K562 (cell line): ENCODE measurements around the gene LRP2. TPM values are rescaled to one million over a fixed set of nuclear protein-coding genes. Genes with fewer than 3 reads are reported as not detected.

Experiments used
- ATAC-seq: fragments of 200-7000 bp; cut with Tn5 transposase; 3 replicates; pipeline ENCODE4 v1.9.1; 2020; ENCODE audit warnings: moderate library complexity
- BruUV-seq: library from RNA; stranded (reverse); fragments of 400-500 nt; replicated peaks from 2 replicates; lab custom pipeline; 2021; lab: Mats Ljungman, UMichigan
- CTCF ChIA-PET: fragments of 300-600 bp; formaldehyde crosslinking; extraction: SDS; loops from one replicate; lab custom pipeline; 2021; ENCODE audit warnings: low intra/inter-chr PET ratio; lab: Yijun Ruan, JAX
- POLR2A ChIA-PET: fragments of 300-600, 350-650 bp; sonication (Branson Sonifier 250); formaldehyde crosslinking; extraction: SDS; loops from one replicate; lab custom pipeline; 2021; ENCODE audit warnings: antibody characterized with exemption, inconsistent platforms; lab: Yijun Ruan, JAX
- DNase-seq, 4 experiments: peaks; one replicate each; pipeline versions ENCODE4 v3.0.0 to v3.0.0-alpha.2; 2011 to 2018; ENCODE audit warnings: low spot score in 3 of 4, mixed read lengths in 3 of 4; ENCODE audit errors: extremely low read depth in 1 of 4
- FAIRE-seq: peaks from 2 replicates; lab custom pipeline; 2011; peaks lifted over from hg19 to GRCh38; lab: Jason Lieb, UNC
- H2AFZ ChIP-seq: 2 replicates; pipeline ENCODE4 v1.6.0; 2011; ENCODE audit warnings: low read depth, low read length, control low read depth, inconsistent platforms
- H3K27ac ChIP-seq: fragments of 200-600 bp; 3 replicates; pipeline ENCODE4 v1.8.0; 2011; ENCODE audit warnings: low read depth, mild to moderate bottlenecking, control low read depth, inconsistent platforms, low read length, moderate library complexity, mixed read lengths; ENCODE audit errors: extremely low read depth
- H3K27me3 ChIP-seq, 2 experiments: fragments of 300-600 bp in 1 of 2; 2 replicates in 1 of 2; 3 replicates in 1 of 2; pipeline versions ENCODE4 v1.6.0 to v1.8.0; 2011; ENCODE audit warnings: inconsistent platforms in 2 of 2, low read length in 2 of 2, mild to moderate bottlenecking in 1 of 2, mixed read lengths in 1 of 2, moderate library complexity in 1 of 2; ENCODE audit not compliant: control insufficient read depth in 2 of 2, insufficient read depth in 2 of 2
- H3K36me3 ChIP-seq: fragments of 300-600 bp; 3 replicates; pipeline ENCODE4 v1.8.0; 2011; ENCODE audit warnings: mild to moderate bottlenecking, low read length, inconsistent platforms; ENCODE audit not compliant: control insufficient read depth, insufficient read depth
- H3K4me1 ChIP-seq, 2 experiments: fragments of 200-600 bp in 1 of 2; replicated peaks in 1 of 2; 2 replicates in 1 of 2; 3 replicates in 1 of 2; pipeline versions ENCODE4 v1.5.1 to v1.8.0; 2011; ENCODE audit warnings: inconsistent platforms in 2 of 2, low read length in 2 of 2, mild to moderate bottlenecking in 1 of 2, mixed read lengths in 1 of 2, moderate library complexity in 1 of 2; ENCODE audit not compliant: control insufficient read depth in 2 of 2, insufficient read depth in 2 of 2
- H3K4me2 ChIP-seq: 2 replicates; pipeline ENCODE4 v1.6.1; 2011; ENCODE audit warnings: low read length, control low read depth, inconsistent platforms, mixed read lengths; ENCODE audit not compliant: insufficient read depth
- H3K4me3 ChIP-seq: fragments of 200-600 bp; sonication (generic), shearing (Covaris generic); 2 replicates; pipeline ENCODE4 v1.5.1; 2016; ENCODE audit warnings: control low read depth, inconsistent platforms
- H3K79me2 ChIP-seq: fragments of 200-600 bp; 3 replicates; pipeline ENCODE4 v1.8.0; 2011; ENCODE audit warnings: low read length, inconsistent platforms; ENCODE audit not compliant: control insufficient read depth, insufficient read depth
- H3K9ac ChIP-seq, 2 experiments: 2 replicates each; pipeline versions ENCODE4 v1.6.0 to v1.6.1; 2011; ENCODE audit warnings: low read depth in 2 of 2, low read length in 2 of 2, control low read depth in 1 of 2, inconsistent platforms in 1 of 2, mild to moderate bottlenecking in 1 of 2, mixed read lengths in 1 of 2; ENCODE audit not compliant: insufficient read depth in 1 of 2
- H3K9me1 ChIP-seq: one replicate; pipeline ENCODE4 v1.6.0; 2011; ENCODE audit warnings: inconsistent platforms, mild to moderate bottlenecking, low read length, moderate library complexity; ENCODE audit not compliant: control insufficient read depth, insufficient read depth
- H3K9me3 ChIP-seq: replicated peaks from 2 replicates; pipeline ENCODE4 v1.5.1; 2011; ENCODE audit warnings: low read depth, low read length, inconsistent platforms; ENCODE audit not compliant: control insufficient read depth, insufficient read depth
- H4K20me1 ChIP-seq: replicated peaks from 2 replicates; pipeline ENCODE4 v1.6.1; 2011; ENCODE audit warnings: low read length, inconsistent platforms, mixed read lengths; ENCODE audit not compliant: control insufficient read depth, insufficient read depth
- HMBOX1 ChIP-seq: sonication (generic); IDR thresholded peaks from 2 replicates; pipeline ENCODE4 v1.6.1; 2016
- RERE ChIP-seq: sonication (generic); formaldehyde crosslinking; IDR thresholded peaks from 2 replicates; pipeline ENCODE4 v1.8.0; 2023; ENCODE audit warnings: missing genetic modification reagents, mild to moderate bottlenecking, borderline replicate concordance
- ZFP1 ChIP-seq: fragments of 450-650 bp; formaldehyde crosslinking; IDR thresholded peaks from 2 replicates; pipeline ENCODE4 v1.4.0; 2020; ENCODE audit warnings: mild to moderate bottlenecking, mixed read lengths
- ZNF175 ChIP-seq: fragments of 200-800 bp; sonication (Bioruptor generic); IDR thresholded peaks from 2 replicates; pipeline ENCODE4 v1.6.1; 2016; ENCODE audit warnings: low read depth, mild to moderate bottlenecking, missing genetic modification characterization, missing compliant biosample characterization
- WGBS: fragments of 100-300 bp; shearing (Covaris generic); methylation state at CpG from one replicate; pipeline ENCODE4 v1.1.6; 2016; ENCODE audit warnings: low coverage, mixed read lengths; ENCODE audit not compliant: insufficient coverage; ENCODE audit errors: missing lambda C conversion rate; 5-methylcytosine and 5-hydroxymethylcytosine counted together
- in situ Hi-C: fragments of 300-500 bp; cut with MboI; formaldehyde crosslinking; loops from 4 replicates; pipeline ENCODE4 v1.15.0; 2018; ENCODE audit warnings: inconsistent platforms, mixed read lengths
- intact Hi-C: fragments of 100-400 bp; cut with micrococcal nuclease; formaldehyde crosslinking; loops from 2 replicates; pipeline ENCODE4 v1.14.2; 2022
- polyA plus RNA-seq, 8 experiments: library from polyadenylated mRNA; depleted of rRNA in 4 of 8; stranded (reverse) in 5 of 8; unstranded in 3 of 8; fragments of >200 nt; fragmentation: Nextera tagmentation in 2 of 8; fragmentation: Illumina TruSeq in 1 of 8; extraction: Ambion mirVana in 2 of 8; extraction: Trizol in 1 of 8; gene quantifications; 2 replicates each; pipeline versions ENCODE4 v1.2.1 to v1.2.3, GENCODE V29; 2011 to 2014; ENCODE audit warnings: inconsistent platforms in 1 of 8, missing spikeins in 1 of 8
- total RNA-seq, 7 experiments: library from RNA; depleted of rRNA in 6 of 7; stranded (reverse); fragments of >200 nt in 6 of 7; fragmentation: Illumina TruSeq in 2 of 7; extraction: Trizol in 2 of 7; gene quantifications; 2 replicates each; pipeline versions ENCODE4 v1.2.1 to v1.2.3, GENCODE V29; 2011 to 2021; ENCODE audit warnings: low replicate concordance in 1 of 7
- TF ChIP-seq, protein P1 (sequence below): fragments of 450-650 bp; IDR thresholded peaks from 2 replicates; pipeline ENCODE4 v1.6.1; 2016
- TF ChIP-seq, protein P2 (sequence below), 2 experiments: IDR thresholded peaks in 1 of 2; conservative IDR thresholded peaks in 1 of 2; 2 replicates each; pipeline ENCODE4 v1.6.1; 2016; ENCODE audit warnings: low read depth in 2 of 2, mild to moderate bottlenecking in 1 of 2, missing compliant biosample characterization in 1 of 2, missing genetic modification characterization in 1 of 2, moderate library complexity in 1 of 2

LRP2 gene
- total and polyA plus RNA-seq, 9 of the 15 experiments (the other 6 are each of a cell fraction or from before 2014, with no cell fraction given): 0.04 to 0.18 (median 0.11) TPM; not detected in 1

- no peaks in the 10 kb centered on the region; a peak in 1 of 5 replicates for H3K27me3 ChIP-seq
- no peaks in the 10 kb centered on the region for H3K9me3 ChIP-seq
- intact Hi-C loops (no loop called here), in situ Hi-C loops (no loop called here)
- H3K79me2 ChIP-seq: no peaks in the 10 kb centered on the region
- H2AFZ ChIP-seq: peak overlapping the region; percentile 16; the same call in 1 of the 2 replicates
- H3K4me3 ChIP-seq: no peak overlapping the region
- ATAC-seq (0 out of 3 replicates have a peak, but pooled peaks have one; percentile 27), DNase-seq (peak in 2 of 4 experiments; percentile 27 to 49), FAIRE-seq (no peak)
- ChIA-PET POLR2A (interaction anchor here (0.7 to 1.7 kb wide), 9 partner anchors 10 to 39 kb away, joined by 3 to 7 read pairs (median 3); no protein-coding TSS in a partner anchor), CTCF (no interaction called here)
- H3K9ac ChIP-seq: no peak overlapping the region
- no peak overlapping the region; the same call in 2 of the 3 replicates for H3K27ac ChIP-seq
- H3K36me3 ChIP-seq: no peaks in the 10 kb centered on the region
- H3K4me1 ChIP-seq: peaks cover 0 to 25% of the 10 kb centered on the region in 2 experiments; a peak in 3 of 5 replicates
- no peak overlapping the region for H3K4me2 ChIP-seq
- WGBS: 22% methylated on average over 3 of the region's 3 CpGs
- no TSS peak for BruUV-seq
- H3K9me1 ChIP-seq: no peaks in the 10 kb centered on the region
- H4K20me1 ChIP-seq: no peaks in the 10 kb centered on the region
- TF ChIP-seq, protein P1, sequence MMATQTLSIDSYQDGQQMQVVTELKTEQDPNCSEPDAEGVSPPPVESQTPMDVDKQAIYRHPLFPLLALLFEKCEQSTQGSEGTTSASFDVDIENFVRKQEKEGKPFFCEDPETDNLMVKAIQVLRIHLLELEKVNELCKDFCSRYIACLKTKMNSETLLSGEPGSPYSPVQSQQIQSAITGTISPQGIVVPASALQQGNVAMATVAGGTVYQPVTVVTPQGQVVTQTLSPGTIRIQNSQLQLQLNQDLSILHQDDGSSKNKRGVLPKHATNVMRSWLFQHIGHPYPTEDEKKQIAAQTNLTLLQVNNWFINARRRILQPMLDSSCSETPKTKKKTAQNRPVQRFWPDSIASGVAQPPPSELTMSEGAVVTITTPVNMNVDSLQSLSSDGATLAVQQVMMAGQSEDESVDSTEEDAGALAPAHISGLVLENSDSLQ: peak; percentile 81
- TF ChIP-seq HMBOX1: peak; percentile 92
- 0 out of 2 replicates have a peak, but pooled peaks have one; percentile 22 for TF ChIP-seq ZFP1 (CRISPR knock-in tag)
- TF ChIP-seq ZNF175 (CRISPR knock-in tag): 0 out of 2 replicates have a peak, but pooled peaks have one; percentile 48
- TF ChIP-seq, protein P2, sequence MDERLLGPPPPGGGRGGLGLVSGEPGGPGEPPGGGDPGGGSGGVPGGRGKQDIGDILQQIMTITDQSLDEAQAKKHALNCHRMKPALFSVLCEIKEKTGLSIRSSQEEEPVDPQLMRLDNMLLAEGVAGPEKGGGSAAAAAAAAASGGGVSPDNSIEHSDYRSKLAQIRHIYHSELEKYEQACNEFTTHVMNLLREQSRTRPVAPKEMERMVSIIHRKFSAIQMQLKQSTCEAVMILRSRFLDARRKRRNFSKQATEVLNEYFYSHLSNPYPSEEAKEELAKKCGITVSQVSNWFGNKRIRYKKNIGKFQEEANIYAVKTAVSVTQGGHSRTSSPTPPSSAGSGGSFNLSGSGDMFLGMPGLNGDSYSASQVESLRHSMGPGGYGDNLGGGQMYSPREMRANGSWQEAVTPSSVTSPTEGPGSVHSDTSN (CRISPR knock-in tag; IDR thresholded peaks at IDR 0.05; ENCODE audit: low read depth): no peak
- TF ChIP-seq, protein P2 (tag; conservative IDR thresholded peaks at IDR 0.05; ENCODE audit: low read depth): peak; percentile 58
- no peak for TF ChIP-seq RERE (CRISPR knock-in tag)
Measured at GRCh38 chr2:169189132-169189531, 173.2 kb downstream of the LRP2 start.
